ENCODE data around the gene MCOLN1.
"Not testable (repeated sequence)": the region's sequence is repeated elsewhere in the genome, so short reads cannot be mapped to it uniquely, and the experiment has no call there.

MCOLN1 gene

DNA sequence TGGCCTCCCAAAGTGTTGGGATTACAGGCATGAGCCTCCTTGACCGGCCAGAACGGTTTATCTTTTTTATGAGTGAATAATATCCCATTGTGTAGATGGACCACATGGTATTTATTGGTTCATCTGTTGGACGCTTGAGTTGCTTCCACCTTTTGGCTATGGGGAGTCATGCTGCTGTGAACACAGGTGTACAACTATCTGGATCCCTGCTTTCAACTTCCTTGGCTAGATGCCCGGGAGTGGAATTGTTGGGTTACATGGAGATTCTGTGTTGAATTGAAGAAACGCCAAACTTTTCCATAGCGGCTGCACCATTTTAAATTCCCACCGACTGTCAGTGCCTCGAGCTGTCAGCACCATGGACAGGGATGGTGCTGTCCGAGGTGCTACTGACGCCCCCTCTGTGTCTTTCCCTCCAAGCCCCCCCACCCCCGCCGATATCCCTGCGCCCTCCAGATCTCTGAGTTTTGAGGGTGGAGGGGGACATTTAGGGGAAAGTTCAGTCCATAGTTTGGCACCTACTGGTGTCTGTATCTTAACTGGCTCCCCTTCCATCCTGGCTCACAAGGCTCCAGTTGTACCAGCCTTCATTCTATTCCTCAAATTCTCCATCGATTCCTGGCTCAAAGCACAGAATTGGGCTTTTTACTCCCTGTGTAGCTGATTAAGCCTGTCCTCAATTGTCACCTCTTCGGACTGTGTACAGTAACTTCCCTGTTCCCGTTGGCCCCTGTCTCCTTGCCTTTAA lies 40.4 kb downstream of the MCOLN1 start:
- no peak overlapping the region for H3K4me3 ChIP-seq (ENCODE audit: low read depth, low read length)

DNA sequence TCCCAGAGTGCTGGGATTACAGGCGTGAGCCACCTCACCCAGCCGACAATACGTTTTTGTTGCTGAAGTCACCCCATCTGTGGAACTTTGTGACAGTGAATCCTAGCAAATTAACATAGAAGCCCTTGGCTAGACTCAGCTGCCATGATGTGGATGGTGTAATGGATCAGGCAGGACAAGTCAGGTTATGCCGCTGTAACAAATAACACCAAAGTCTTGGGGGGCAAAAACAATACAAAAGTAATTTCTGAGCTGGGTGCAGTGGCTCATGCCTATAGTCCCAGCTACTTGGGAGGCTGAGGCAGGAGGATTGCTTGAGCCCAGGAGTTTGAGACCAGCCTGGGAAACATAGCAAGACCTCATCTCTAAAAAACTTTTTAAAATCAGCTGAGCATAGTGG lies 42.4 kb downstream of the MCOLN1 start:
- H3K4me3 ChIP-seq (ENCODE audit: low read depth, low read length) = no peak overlapping the region

DNA sequence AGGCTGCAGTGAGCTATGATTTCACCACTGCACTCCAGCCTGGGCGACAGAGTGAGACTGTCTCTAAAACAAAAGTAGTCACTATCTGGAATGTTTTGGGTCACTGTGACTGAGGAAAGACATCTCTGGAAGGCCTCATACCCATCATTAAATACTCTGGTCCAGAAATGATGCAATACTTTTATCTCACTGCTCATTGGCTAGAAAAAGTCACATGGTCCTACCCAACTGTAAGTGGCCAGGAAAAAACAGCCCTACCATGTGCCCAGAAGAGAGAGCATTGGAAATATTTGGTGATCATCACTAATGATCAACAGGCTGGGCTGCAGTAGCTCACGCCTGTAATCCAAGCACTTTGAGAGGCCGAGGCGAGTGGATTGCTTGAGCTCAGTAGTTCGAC lies 42.9 kb downstream of the MCOLN1 start:
- no peak overlapping the region for H3K4me3 ChIP-seq (ENCODE audit: low read depth, low read length)

DNA sequence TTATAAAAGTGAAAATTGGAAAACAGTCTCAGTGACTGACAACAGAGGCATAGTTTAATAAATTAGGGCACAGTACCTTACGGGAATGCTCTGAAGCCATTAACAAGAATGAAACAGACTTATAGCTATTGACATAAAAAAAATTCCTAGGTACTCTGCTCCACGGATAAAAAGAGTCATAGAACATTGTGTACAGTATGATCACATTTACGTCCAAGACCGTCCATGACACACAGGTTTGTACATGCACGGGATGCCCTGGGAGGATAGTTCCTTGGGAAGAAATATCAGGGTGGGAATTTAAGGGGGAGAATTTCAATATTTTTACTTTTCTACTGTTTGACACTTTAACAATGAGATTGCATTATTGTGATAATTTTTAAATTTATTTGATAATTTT lies 48.3 kb downstream of the MCOLN1 start:
- H3K4me3 ChIP-seq (ENCODE audit: low read depth, low read length) = no peak overlapping the region

DNA sequence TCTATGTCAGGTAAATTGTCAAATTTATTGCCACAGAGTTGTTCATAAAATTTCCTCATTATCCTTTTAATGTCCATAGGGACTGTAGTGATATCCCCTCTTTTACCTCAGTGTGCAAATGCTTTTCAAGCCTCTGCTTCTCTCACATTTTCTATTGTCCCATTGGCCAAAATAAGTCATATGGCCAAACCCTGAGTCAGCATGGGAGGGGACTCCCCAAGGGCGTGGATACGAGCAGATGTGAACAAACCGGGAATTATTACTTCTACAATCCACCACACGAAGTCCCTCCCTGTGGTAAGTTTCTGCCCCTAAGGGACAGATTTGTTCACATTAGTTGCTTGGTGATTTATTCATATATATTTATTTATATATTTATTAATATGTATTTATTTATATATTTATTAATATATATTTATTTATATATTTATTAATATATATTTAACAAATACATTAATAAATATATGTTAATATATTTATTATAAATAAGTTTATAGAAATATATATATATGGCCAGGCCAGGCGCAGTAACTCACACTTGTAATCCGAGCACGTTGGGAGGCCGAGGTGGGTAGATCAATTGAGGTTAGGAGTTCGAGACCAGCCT lies 53.1 kb downstream of the MCOLN1 start:
- no peak overlapping the region for H3K4me3 ChIP-seq (ENCODE audit: low read depth, low read length)

DNA sequence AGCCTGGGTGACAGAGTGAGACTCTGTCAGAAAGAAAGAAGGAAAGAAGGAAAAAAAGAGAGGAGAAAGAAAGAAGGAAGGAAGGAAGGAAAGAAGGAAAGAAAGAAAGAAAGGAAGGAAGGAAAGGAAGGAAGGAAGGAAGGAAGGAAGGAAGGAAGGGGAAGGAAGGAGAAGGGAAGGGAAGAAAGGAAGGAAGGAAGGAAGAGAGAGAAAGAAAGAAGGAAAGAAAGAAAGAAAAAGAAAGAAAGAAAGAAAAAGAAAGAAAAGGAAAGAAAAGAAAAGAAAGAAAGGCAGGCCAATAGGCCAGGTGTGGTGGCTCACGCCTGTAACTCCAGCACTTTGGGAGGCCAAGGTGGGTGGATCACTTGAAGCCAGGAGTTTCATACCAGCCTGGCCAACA lies 55.0 kb downstream of the MCOLN1 start:
- not testable (repeated sequence) for H3K4me3 ChIP-seq (ENCODE audit: low read depth, low read length)

DNA sequence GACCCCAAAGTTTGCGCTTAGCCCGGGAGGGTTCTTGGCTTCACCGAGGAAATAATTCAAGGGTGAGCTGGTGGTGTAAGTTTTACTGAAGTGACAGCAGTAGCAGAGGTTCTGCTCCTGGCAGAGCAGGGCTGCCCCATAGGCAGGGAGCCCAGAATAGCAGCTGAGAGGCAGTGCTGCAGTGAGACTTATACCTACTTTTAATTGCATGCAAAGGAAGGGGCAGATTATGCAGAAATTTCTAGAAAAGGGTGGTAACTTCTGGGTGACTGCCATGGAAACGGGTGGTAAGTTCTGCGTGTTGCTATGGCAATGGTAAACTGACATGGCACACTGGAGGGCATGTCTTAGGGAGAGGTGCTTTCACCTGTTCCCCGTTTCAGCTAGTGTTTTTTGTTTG lies 55.7 kb downstream of the MCOLN1 start:
- no peak overlapping the region for H3K4me3 ChIP-seq (ENCODE audit: low read depth, low read length)

DNA sequence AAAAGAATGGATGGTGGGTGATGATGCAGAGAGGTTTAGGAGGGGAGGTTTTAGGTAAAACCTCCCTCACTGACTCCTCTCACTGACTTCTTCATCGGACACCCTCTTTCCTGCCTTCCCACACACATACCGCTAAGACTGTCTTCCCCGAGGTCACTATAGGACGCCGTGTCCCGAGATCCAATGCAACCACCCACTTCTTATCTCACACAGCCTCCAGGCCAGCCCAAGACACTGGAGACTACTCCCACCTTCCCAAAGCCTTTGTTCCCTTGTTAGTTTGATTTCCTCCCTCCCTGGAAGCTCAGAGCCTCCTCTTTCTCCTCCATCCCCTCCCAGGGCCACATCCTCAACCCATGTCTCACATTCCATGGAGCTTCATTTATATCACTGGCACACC lies 56.8 kb downstream of the MCOLN1 start:
- no peak overlapping the region for H3K4me3 ChIP-seq (ENCODE audit: low read depth, low read length)

DNA sequence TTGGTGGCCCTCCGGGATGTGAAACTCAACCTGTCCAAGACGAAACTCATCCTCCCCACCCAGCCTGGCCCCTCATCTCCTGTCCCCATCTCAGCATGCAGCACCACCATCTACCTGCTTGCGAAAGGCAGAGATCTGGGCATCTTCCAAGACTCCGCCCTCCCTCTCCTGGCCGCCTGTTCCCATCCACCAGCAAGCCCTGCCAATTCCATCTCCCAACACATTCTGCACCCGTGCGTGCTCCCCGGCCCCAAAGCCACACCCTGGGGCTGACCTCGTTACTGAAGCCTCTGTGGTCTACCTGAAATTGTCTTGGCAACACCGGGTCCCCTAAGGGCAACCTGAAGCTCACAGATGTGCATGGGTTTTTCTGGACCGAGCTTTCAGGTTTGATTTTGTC lies 60.0 kb downstream of the MCOLN1 start:
- no peak overlapping the region for H3K4me3 ChIP-seq (ENCODE audit: low read depth, low read length)

Data from iPS-11a (cell line).